Loucy (cell line): ENCODE measurements around the gene PPP3CA.
"Not testable (repeated sequence)": the region's sequence is repeated elsewhere in the genome, so short reads cannot be mapped to it uniquely, and the experiment has no call there.

Experiments
- EZH2phosphoT487 ChIP-seq: fragments of 200-600 bp; IDR thresholded peaks from 2 replicates; pipeline ENCODE4 v1.6.1; 2018; ENCODE audit warnings: antibody characterized with exemption, mild to moderate bottlenecking, moderate library complexity, borderline replicate concordance
- TF ChIP-seq, protein P1 (sequence below): fragments of 200-600 bp; sonication (generic); conservative IDR thresholded peaks from 2 replicates; pipeline ENCODE4 v1.5.1; 2014; ENCODE audit warnings: mild to moderate bottlenecking, antibody characterized with exemption, low read length

DNA sequence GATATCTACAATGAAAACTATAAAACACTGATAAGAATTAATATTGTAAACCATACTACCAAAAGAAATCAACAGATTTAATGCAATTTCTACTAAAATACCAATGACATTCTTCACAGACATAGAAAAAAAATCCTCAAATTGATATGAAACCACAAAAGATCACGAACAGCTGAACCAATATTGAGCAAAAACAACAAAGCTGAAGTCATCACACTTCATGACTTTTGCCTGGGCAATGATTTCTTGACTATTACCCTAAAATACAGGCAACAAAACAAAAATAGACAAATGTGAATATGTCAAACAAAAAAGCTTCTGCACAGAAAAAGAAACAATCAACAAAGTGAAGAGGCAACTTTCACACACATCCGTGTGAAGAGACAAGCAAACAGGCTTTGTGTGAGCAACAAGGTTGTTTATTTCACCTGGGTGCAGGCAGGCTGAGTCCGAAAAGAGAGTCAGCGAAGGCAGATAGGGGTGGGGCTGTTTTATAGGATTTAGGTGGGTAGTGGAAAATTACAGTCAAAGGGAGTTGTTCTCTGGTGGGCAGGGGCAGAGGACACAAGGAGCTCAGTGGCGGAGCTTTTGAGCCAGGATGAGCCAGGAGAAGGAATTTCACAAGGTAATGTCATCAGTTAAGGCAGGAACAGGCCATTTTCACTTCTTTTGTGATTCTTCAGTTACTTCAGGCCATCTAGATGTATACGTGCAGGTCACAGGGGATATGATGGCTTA lies 355.8 kb downstream of the PPP3CA start:
- TF ChIP-seq, protein P1, sequence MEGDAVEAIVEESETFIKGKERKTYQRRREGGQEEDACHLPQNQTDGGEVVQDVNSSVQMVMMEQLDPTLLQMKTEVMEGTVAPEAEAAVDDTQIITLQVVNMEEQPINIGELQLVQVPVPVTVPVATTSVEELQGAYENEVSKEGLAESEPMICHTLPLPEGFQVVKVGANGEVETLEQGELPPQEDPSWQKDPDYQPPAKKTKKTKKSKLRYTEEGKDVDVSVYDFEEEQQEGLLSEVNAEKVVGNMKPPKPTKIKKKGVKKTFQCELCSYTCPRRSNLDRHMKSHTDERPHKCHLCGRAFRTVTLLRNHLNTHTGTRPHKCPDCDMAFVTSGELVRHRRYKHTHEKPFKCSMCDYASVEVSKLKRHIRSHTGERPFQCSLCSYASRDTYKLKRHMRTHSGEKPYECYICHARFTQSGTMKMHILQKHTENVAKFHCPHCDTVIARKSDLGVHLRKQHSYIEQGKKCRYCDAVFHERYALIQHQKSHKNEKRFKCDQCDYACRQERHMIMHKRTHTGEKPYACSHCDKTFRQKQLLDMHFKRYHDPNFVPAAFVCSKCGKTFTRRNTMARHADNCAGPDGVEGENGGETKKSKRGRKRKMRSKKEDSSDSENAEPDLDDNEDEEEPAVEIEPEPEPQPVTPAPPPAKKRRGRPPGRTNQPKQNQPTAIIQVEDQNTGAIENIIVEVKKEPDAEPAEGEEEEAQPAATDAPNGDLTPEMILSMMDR, result not testable (repeated sequence)
- not testable (repeated sequence) for TF ChIP-seq EZH2phosphoT487
